CD4-positive, alpha-beta T cell treated with Interleukin-2 at 100 ng/mL for 4 hours (primary cell): ENCODE results near the gene CACNA1A.
"Not testable (repeated sequence)": the region's sequence is repeated elsewhere in the genome, so short reads cannot be mapped to it uniquely, and the experiment has no call there.

Experiments used
- DNase-seq: peaks from one replicate; pipeline ENCODE4 v3.0.0-alpha.2; 2020; ENCODE audit warnings: low spot score

The CACNA1A gene

DNA sequence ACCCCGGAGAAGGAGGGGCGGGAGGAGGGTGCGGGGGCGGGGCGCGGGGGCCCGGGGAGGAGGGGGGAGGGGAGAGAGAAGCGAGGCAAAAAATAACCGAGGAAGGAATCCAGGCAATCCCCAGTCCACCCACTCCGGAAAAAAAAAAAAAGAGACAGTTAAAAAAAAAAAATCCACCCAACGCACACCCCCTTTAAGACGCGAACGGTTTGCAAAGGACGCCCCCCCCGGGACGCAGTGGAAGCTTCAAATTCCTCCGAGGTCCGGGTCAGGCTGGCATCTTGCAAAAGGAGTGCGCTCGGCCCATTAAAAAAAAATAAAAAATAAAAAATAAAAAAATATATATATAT lies at the start of gene CACNA1A:
Gene CACNA1A, minus strand, starts transcription at position 9 of the 350 bp plus-strand sequence. CDS start 255 bp downstream, outside the sequence.
- no peak for DNase-seq

DNA sequence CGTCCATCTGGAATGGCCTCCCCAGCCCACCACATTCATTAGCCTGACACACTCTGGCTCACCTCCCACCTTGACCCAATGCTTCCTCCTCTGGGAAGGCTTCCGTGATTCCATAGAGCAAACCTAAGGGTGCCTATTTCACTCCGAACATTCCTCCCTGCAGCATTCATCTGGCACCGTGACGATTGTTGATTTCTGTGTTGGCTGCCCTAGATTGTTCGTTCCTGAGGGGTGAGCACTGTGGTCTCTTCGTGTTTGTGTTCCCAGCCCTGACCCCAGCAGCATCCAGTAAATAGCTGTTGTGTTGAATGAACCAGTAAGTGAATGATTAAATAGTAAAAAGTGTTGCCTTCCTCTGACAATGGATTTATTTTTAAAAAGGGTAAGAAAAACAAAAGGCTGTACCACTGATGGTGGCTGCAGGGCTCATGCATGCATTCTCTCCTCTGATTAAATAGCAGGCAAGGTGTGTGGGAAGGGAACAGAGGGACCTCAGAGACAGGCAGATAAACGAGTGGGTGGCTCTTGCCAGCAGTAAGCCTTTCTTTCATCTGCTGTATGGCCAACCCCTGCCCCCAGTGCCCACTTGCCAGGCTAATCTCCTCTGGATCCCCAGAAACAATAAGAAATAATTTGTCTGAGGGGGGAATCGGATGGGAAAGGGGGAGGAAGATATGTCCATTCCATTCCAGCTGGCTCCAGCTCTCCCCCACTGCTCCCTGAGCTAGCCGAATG lies 48.4 kb upstream of the CACNA1A start:
- DNase-seq: no peak

DNA sequence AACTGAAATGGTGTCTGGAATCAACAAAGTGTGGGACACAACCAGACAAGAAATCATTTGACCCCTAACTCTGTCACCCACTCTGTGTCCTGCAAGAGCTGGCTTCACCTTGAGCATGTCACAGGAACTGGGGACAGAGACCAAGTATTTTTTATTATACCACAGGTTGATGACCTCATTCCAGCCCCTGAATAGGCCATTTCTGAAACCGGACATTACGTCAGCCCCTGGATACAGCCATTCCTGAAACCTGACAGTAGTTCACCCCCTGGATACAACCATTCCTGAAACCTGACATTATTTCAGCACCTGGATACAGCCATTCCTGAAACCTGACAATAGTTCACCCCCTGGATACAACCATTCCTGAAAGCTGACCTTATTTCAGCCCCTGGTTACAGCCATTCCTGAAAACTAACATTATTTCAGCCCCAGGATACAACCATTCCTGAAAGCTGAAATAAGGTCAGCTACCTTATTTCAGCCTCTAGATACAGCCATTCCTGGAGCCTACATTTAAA lies 47.7 kb upstream of the CACNA1A start:
- no peak for DNase-seq

DNA sequence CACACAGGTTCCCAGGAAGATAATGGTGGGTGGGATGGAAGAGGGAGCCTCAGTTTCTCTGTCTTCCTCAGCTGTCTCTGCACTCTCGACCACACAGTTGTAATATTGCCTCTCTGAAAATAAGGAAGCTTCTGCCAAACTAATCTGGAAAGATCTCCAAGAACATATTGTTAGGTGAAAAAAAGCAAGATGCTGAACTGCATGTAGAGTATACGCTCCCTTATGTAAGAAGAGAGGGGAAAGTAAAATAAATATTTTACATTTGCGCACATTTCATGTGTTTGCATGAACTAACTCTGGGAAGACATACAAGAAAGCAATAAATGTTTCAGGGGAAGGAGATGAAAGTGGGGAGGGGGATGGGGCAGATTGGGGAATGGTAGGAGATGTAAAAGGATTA lies 41.9 kb upstream of the CACNA1A start:
- DNase-seq: no peak

DNA sequence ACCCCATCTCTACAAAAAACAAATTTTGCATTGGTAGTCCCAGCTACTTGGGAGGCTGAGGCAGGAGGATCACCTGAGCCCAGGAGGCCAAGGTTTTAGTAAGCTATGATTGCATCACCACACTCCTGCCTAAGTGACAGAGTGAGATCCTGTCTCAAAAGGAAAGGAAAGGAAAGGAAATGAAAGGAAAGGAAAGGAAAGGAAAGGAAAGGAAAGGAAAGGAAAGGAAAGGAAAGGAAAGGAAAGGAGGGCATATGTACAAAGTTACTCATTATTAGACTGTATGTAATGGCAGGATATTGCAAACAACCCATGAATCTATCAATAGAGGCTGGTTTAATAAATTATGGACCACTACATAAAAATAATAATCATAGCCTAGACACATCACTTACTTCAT lies 40.8 kb upstream of the CACNA1A start:
- no peak for DNase-seq

DNA sequence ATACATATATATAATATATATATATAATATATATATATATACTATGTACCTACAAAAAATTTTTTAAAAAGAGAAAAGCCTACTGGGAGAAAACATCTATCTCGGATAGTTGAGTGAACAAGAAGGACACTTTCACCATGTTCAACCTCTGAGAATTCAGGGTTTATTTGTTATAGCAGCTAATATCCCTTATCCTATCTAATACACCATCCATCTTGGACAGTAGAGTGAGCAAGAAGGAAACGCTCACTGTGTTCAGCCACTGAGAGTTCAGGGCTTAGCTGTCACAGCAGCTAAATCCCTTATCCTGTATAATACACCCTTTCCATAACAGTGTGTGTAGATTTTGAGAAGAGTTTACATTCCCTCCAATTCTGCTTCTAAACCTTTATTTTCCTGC lies 38.1 kb upstream of the CACNA1A start:
- DNase-seq: no peak

DNA sequence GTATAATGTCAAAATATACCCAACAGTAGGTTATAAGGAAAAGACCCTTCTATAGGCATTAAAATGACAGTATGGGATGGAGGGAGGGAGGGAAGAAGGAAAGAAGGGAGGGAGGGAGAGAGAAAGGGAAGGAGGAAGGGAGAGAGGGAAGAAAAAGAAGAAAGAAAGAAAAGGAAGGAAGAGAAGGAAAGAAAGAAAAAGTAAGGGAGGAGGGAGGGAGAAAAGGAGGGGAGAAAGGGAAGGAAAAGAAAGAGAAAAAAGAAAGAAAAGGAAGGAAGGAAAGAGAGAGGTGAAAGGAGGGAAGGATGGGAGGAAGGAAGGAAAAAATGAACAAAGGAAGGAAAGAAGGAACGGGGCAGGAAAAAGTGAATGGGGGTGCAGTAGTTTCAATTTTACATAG lies 35.3 kb upstream of the CACNA1A start:
- no peak for DNase-seq

DNA sequence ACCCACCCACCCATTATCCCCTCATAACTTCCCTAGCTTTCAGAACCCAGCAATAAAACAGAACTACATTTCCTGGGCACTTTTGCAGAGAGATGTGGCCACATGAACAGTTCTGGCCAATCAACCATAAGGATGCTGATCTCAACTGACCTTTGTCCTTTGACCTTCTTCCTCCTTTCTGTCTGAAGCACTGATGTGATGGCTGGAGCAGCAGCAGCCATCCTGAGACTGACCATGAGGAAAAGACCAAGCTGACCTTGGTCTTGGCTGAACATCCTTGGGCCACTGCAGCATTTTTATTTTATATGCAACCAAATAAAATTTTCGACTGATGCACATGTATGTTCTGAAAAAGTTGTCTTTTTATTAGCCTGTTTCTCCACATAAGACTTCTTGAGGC lies 33.1 kb upstream of the CACNA1A start:
- DNase-seq: no peak

DNA sequence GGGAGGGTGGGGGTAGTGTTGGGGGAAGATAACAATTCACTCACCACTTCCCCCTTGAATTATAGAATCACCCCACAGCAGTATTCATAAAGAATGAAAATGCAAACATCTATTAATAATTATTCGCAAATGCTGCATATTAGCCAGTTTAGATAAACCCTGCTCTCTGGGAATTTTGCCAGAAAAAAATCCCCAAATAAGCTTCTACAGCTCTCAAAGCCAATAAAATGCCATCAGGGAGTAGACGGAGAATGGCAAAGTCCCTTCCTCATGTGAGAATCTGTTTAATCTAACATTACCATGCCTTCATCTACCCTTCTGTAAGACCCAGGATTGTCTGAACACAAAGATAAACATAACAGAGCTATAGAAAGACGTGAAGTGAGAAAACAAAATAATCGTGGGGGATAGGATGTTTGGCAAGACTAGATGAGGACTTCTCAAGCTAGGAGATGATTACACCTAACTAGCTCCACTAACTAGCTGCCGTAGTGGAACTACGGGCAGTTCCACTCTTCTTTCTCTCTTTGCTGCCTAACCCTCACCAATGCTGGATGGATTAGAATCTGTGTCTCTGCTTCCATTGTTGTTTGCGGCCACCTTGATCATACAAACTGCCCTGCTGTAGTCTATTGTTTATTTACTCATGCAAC lies 32.4 kb upstream of the CACNA1A start:
- DNase-seq: no peak

DNA sequence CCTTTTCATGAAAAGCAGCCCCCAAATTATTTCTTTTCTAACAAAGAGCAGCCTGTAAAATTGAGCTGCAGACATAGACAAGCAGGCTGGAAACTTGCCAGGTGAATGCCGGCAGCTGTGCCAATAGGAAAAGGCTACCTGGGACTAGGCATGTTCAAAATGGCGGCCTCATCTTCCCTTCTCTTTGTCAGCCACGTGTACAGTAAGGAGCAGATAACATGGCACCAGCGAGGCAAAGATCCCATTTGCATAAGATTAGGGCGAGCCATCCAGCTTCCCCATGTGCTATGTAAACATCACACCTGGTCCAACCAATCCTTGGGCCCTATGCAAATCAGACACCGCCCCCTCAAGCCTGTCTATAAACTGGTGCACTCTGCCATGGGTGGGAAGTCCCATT lies 31.2 kb upstream of the CACNA1A start:
- DNase-seq: no peak

DNA sequence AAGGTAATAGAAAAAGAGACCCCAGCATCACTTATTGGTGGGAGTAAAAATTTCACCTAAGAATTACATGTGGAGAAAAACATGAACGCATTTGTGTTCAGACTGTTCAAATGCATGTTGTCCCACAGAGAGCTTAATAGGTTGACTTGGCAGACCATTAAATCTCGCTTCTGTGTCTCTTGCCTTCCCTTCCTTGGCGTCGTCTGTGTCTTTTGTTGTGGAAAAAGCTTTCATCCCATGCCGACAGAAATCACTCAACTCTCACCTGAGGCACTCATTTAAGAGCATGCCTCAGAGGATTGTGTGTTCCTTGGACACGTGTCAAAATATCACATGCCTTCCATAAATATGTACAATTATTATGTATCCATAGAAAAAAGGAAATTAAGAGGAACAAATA lies 24.4 kb upstream of the CACNA1A start:
- no peak for DNase-seq

DNA sequence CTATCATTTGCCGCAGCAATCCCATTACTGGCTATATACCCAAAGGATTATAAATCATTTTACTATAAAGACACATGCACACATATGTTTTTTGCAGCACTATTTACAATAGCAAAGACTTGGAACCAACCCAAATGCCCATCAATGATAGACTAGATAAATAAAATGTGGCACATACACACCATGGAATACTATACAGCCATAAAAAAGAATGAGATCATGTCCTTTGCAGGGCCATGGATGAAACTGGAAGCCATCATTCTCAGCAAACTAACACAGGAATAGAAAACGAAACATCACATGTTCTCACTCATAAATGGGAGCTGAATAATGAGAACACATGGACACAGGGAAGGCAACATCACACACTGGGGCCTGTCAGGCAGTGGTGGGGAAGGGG lies 23.4 kb upstream of the CACNA1A start:
- DNase-seq: not testable (repeated sequence)

DNA sequence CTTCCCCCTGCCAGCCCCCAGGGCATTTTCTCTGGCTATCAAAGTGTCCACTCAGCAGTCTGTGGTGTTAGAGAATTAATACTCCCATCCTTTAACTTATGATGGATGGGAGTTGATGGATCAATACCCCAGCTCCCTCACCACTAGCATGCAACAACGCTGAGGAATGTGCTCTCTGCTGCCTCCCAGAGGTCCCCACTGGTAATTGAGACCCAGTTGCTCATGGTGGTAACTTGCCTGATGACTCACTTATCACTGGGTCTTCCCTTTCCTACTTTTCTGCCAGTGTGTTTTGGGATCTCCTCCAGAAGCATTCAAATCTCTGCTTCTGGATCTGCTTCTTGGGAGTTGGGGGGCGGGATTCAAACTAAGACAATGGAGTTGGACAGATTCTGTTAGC lies 20.3 kb upstream of the CACNA1A start:
- DNase-seq: no peak

DNA sequence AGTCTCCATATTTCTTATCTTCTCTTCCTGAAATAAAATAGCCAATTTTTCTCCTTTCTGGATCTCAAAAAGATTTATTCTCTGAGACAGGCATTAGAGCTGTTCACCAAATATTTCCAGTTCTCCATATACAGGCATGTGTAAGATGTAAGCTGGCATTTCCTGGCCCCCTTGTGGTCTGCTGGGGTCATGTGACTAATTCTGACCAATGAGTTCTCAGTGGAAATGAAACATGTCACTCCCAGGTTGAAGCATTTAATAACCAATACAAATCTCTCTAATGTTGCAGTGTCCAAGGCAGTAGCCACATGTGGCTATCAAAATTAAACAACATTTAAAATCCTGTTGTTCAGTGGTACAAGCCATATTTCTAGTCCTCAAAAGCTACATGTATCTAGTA lies 14.8 kb upstream of the CACNA1A start:
- DNase-seq: no peak

DNA sequence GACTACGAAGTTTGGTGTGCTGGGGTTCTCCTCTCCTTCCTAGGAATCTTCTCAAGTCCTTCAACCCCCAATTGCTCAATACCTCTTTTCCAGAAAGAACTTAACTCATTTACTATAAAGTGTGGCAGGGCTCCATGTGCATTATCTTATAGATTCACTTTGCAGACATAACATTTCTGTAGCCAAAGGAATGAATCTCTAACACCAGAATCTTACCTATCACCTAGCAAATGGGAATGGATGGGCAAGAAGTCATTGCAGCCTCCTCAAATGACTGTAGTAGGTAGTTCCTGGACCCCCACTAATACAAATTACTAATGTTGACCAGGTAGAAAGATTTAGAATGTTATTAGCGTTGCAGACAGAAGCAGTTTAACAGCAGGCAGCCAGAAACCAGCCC lies 5.7 kb upstream of the CACNA1A start:
- DNase-seq: no peak

DNA sequence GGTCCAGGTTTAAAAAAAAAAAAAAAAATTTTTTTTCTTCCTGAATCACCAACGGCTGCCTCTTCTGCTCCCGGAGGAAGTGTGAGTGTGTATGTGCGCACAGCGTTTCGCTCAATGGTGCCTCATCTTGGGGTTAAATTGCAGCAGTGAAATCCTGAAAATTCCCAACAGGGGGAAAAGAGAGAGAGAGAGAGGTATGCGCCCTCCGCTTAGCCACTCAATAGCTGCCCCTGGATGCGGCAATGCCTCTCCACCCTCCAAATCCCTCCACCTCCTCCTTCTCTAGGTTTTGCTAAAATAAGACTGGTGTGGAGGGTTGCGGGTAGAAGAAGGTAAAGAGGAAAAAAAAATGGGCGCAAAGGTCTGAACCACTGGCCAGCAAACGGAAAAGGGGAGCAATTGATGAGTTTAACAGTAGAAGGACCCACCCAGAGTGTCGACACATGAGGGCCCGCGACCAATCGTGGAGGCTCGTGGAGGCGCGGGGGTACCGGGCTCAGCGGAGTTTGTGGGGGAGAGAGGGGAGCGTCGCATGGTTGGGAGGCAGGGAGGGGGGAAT lies 853 bp upstream of the CACNA1A start:
- DNase-seq: no peak

DNA sequence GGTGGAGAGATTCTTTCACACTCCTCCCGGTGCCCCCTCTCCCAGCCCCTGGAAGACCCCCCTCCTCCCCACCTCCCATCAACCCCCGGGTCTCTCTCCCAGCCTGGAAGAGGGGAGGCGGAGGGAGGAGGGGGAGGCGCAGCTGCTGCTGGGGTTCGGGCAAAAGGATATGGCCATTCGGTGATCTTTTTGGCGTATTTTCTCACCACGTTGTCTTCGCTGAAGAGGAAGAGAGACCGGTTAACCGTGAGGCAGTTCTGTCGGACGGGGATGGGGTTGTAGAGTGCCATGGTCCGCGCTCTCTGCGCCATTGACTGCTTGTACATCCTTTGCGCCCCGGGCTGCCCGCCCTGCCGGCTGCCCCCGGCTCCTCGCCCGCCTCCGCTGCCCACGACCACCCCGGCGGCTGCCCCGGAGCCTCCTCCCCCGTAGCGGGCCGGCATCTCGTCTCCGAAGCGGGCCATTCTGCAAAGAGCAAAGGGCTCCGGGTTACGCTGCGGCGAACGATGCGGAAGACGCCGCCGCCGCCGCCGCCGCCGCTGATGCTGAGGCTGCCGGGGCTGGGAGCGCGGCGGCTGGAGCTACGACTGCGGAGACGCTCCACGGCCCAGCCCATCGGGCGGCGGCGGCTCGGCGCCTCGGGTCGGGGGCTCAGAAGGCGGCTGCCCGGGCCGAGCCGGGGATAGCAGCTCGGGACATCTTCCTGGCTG lies 363 bp downstream of the CACNA1A start:
- DNase-seq: no peak

DNA sequence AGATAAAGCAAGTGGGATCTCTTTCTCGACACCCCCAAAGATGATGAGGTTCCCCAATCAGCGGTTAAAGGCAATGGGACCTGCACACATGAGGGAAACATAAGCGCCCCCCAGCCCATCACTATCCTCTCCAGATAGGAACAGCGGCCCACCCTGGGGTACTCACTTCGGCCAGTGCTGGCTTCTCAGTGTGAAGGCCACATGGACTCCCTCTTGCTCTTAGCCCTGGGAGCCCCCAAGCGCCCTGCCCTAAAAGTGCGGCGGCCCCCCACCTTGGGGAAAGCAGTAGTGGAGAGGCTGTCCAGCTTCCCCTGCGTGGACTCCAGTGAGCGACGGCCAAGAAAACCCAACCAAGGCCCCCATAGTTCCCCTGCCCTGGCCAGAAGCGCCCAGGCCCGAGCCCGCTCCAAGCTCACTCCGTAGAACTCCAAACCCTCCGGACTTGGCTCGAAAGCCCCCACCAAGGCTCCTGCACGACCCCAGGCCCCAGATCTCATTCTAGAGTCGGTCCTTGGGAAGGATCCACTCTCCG lies 1.0 kb downstream of the CACNA1A start:
- DNase-seq: no peak

DNA sequence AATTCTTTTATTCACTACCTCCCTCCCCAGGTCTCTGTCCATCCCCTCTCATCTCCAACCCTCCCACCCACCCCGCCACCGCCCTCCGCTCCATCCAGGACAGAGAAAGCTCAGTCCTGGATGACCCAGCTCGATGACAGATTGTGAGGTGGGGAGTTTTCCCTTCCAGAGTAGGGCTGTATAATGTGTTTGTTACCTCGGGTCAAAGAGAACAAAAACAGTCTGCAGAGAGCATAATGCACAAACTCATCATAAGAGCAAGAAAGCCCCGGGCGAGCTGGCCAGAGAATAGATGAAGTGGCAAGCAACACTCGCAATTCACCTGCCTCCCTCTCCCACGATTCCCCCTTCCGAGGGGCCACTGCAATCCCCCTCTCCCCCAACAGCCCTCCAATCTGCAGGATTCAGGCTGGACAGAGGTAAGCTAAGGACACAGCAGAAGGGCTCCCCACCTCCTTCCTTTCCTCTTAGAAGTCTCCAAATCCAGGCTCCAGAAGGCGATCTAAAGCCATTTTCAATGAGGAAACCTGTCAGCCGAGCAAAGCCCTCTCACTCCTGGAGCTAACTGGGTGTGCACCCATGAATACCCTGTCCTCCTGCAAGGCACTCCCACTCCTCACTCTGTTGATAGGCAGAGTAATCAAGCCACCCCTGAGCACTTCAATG lies 2.6 kb downstream of the CACNA1A start:
- DNase-seq: no peak

DNA sequence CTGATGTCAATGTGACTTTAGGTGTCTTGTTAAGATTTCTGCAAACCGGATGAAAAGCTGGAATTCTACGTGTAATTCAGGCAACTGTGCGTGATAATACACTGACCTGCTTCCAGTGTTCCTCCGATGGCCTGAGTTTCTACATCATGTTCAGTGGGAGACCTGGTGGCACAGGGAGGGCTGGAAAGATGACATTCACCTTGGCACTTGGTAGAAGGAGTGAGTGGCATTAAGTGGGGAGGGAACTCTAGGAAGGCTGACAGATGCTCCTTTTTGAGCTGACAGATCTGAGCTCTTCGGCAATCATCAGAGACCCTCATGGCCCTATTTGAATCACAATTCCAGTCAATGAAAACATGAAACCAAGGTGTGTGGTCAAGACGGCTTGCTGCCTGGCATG lies 4.0 kb downstream of the CACNA1A start:
- no peak for DNase-seq

DNA sequence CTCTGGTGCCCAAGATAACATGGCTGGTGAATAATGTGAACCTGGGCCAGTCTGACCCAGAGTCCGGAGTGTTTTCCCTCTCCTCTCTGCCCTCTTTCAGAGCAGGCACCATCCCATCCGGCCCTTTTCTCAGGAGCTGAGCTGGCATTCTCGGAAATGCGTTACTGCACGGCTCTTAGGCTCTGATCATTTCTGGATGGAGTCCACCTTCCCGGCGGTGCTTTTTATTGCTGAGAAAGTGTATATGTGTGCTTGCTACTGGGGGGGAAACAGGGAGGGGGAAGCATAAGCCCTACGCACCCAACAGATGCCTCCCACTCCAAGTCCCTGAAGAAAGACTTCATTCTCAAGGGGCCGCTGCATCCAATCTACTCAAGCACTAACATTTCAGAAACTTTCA lies 6.6 kb downstream of the CACNA1A start:
- no peak for DNase-seq
